Parathyroid adenoma (tissue), 2 donors: ENCODE measurements around the gene AIPL1.

Experiments used
- H2AFZ ChIP-seq: fragments of 300-600 bp; sonication (generic); one replicate; pipeline ENCODE4 v1.7.0; 2017; ENCODE audit warnings: antibody characterized with exemption, mild to moderate bottlenecking
- H3K27ac ChIP-seq: fragments of 300-600 bp; sonication (generic); one replicate; pipeline ENCODE4 v1.7.0; 2017
- H3K27me3 ChIP-seq: fragments of 300-600 bp; sonication (generic); one replicate; pipeline ENCODE4 v1.7.0; 2017; ENCODE audit warnings: low read length; ENCODE audit not compliant: control insufficient read depth, insufficient read depth
- H3K36me3 ChIP-seq: fragments of 300-600 bp; sonication (generic); one replicate; pipeline ENCODE4 v1.7.0; 2017; ENCODE audit warnings: low read length; ENCODE audit not compliant: control insufficient read depth, insufficient read depth
- H3K4me1 ChIP-seq: fragments of 300-600 bp; sonication (generic); one replicate; pipeline ENCODE4 v1.7.0; 2017; ENCODE audit warnings: control low read depth
- H3K4me2 ChIP-seq: fragments of 300-600 bp; sonication (generic); one replicate; pipeline ENCODE4 v1.7.0; 2017; ENCODE audit warnings: low read length
- H3K4me3 ChIP-seq: fragments of 300-600 bp; sonication (generic); one replicate; pipeline ENCODE4 v1.7.0; 2017; ENCODE audit warnings: low read depth, low read length
- H3K79me2 ChIP-seq: fragments of 300-600 bp; sonication (generic); one replicate; pipeline ENCODE4 v1.7.0; 2017; ENCODE audit warnings: control low read depth
- H3K9ac ChIP-seq: fragments of 300-600 bp; sonication (generic); one replicate; pipeline ENCODE4 v1.7.0; 2017; ENCODE audit warnings: mild to moderate bottlenecking
- H3K9me3 ChIP-seq: fragments of 300-600 bp; sonication (generic); one replicate; pipeline ENCODE4 v1.7.0; 2017; ENCODE audit warnings: low read length; ENCODE audit not compliant: control insufficient read depth
- CTCF ChIP-seq: fragments of 300-600 bp; sonication (generic); IDR thresholded peaks from one replicate; pipeline ENCODE4 v1.7.0; 2017; ENCODE audit warnings: antibody characterized with exemption, mild to moderate bottlenecking
- donor health status: primary hyperparathyroidism.

The AIPL1 gene

GRCh38 chr17:6456914-6457687 is 22.2 kb upstream of the AIPL1 start:
- Histone ChIP-seq H3K36me3 (no peaks in the 10 kb centered on the region), H3K27me3 (no peaks in the 10 kb centered on the region), H3K4me1 (no peaks in the 10 kb centered on the region), H3K9ac (no peak overlapping the region), H3K79me2 (no peaks in the 10 kb centered on the region), H3K4me2 (no peak overlapping the region), H3K9me3 (no peaks in the 10 kb centered on the region), H2AFZ (no peak overlapping the region), H3K4me3 (no peak overlapping the region), H3K27ac (no peak overlapping the region)
- no peak for TF ChIP-seq CTCF

GRCh38 chr17:6456321-6456720 is 21.4 kb upstream of the AIPL1 start:
- no peak overlapping the region for H3K4me3 ChIP-seq
- H3K27ac ChIP-seq = no peak overlapping the region
- no peak for TF ChIP-seq CTCF

GRCh38 chr17:6455321-6455705 is 20.4 kb upstream of the AIPL1 start:
- Histone ChIP-seq H3K4me1 (no peaks in the 10 kb centered on the region), H3K79me2 (no peaks in the 10 kb centered on the region), H3K27ac (no peak overlapping the region), H3K36me3 (no peaks in the 10 kb centered on the region), H2AFZ (peak overlapping the region; percentile 74), H3K4me2 (peak overlapping the region; percentile 53), H3K9ac (no peak overlapping the region), H3K4me3 (no peak overlapping the region), H3K27me3 (no peaks in the 10 kb centered on the region), H3K9me3 (no peaks in the 10 kb centered on the region)
- TF ChIP-seq CTCF = no peak

More at GRCh38 chr17:6456321-6456720, 21.4 kb upstream of the AIPL1 start:
- Histone ChIP-seq H3K4me2 (no peak overlapping the region), H3K27me3 (no peaks in the 10 kb centered on the region), H3K9ac (no peak overlapping the region), H3K9me3 (no peaks in the 10 kb centered on the region), H3K79me2 (no peaks in the 10 kb centered on the region), H3K36me3 (no peaks in the 10 kb centered on the region), H2AFZ (no peak overlapping the region), H3K4me1 (no peaks in the 10 kb centered on the region)

GRCh38 chr17:6454495-6455320 is 19.8 kb upstream of the AIPL1 start:
- Histone ChIP-seq H3K4me2 (peak overlapping the region; percentile 53), H3K36me3 (no peaks in the 10 kb centered on the region), H3K27me3 (no peaks in the 10 kb centered on the region), H3K27ac (no peak overlapping the region), H3K9ac (no peak overlapping the region), H2AFZ (peak overlapping the region; percentile 74), H3K4me3 (no peak overlapping the region), H3K9me3 (no peaks in the 10 kb centered on the region), H3K79me2 (no peaks in the 10 kb centered on the region), H3K4me1 (no peaks in the 10 kb centered on the region)
- TF ChIP-seq CTCF = no peak
